Measurements from ENCODE around the gene MIA. TPM values are rescaled to one million over a fixed set of nuclear protein-coding genes. Genes with fewer than 3 reads are reported as not detected.
"Not testable (repeated sequence)": the region's sequence is repeated elsewhere in the genome, so short reads cannot be mapped to it uniquely, and the experiment has no call there.

MIA gene
- total RNA-seq, 4 donors from 2014 or later, result 127 to 322 (median 209) TPM

DNA sequence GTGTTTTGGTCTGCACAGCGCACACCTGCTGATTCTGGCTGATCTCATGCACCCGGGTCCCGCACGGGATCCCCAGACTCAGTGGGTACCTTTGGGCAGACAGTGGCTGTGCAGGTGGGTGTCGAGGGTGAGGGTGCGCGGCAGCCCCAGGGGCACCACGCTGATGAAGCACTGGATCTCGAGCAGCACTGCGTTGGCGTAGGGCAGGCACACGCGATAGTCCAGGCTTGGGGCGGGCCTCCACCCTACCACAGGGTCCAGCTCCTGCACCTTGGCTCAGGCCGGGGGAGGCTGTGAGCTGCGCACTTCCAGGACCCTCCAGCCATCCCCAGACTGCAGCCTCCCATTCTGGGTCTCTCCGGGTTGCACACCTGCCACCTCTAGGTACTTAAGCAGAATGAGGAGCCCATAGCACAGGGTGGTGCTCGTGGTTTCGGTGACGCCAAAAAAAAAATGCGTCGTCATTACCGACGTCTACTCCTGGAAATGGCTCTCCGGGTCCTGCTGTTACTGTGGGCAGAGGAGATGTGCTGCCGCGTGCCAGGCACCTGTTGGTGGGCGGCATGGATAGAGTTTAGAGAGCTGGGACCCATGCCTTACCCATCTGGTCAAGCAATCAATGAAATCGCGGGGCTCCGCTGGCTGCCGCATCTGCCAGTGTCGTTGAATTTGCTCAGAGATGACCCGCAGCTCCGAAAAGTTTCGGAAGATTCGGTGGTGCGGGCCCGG lies 34.2 kb downstream of the MIA start:
- H3K9me3 ChIP-seq, result no peaks in the 10 kb centered on the region
- 92 to 93% methylated on average over 29 to 39 of the region's 39 CpGs for WGBS, 2 donors
- H3K4me1 ChIP-seq, result peaks cover 0 to 92% (median 65%) of the 10 kb centered on the region in 4 donors
- peak overlapping the region in 2 of 4 donors; percentile 85 to 89 for H3K27ac ChIP-seq
- H3K4me3 ChIP-seq, result peak overlapping the region in 3 of 4 donors; percentile 32 to 54 (median 35)
- H3K36me3 ChIP-seq, result peaks cover 4 to 29% (median 7%) of the 10 kb centered on the region in 3 donors
- TF ChIP-seq CTCF (IDR thresholded peaks at IDR 0.05) (no peak), POLR2A (IDR thresholded peaks at IDR 0.05) (no peak), EP300 (IDR thresholded peaks at IDR 0.05) (no peak)
- DNase-seq (ENCODE audit: low spot score in 2 of 2), result no peak
- H3K27me3 ChIP-seq, result no peaks in the 10 kb centered on the region

DNA sequence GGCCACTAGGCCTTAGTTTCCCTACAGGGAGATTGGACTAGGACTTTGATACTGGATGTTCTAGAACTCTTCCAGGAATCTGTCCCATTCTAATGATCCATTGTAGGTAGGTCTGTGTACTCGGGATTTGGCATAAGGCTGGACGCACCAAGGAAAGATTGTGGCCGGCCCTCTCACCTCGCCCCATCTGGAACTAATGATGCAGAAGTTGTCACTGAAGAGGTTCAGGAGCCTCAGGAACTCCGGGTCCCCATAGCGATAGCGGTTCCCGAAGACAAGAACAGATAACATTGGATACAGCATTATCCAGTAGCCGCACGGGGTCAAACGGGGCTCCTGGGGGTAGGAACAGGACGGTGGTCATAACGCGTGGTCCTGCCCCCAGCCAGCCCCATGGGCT lies 34.8 kb downstream of the MIA start:
- Histone ChIP-seq H3K27ac (peak overlapping the region; percentile 36 to 89 (median 79)), H3K36me3 (peaks cover 4 to 27% (median 7%) of the 10 kb centered on the region in 3 donors), H3K27me3 (no peaks in the 10 kb centered on the region), H3K4me3 (peak overlapping the region; percentile 32 to 54 (median 39)), H3K9me3 (no peaks in the 10 kb centered on the region), H3K4me1 (peaks cover 0 to 88% (median 58%) of the 10 kb centered on the region in 4 donors)
- 45 to 60% methylated on average over 10 to 14 of the region's 14 CpGs for WGBS, 2 donors
- TF ChIP-seq EP300 (IDR thresholded peaks at IDR 0.05) (no peak), POLR2A (IDR thresholded peaks at IDR 0.05) (no peak), CTCF (IDR thresholded peaks at IDR 0.05) (no peak)
- no peak for DNase-seq (ENCODE audit: low spot score in 2 of 2)

DNA sequence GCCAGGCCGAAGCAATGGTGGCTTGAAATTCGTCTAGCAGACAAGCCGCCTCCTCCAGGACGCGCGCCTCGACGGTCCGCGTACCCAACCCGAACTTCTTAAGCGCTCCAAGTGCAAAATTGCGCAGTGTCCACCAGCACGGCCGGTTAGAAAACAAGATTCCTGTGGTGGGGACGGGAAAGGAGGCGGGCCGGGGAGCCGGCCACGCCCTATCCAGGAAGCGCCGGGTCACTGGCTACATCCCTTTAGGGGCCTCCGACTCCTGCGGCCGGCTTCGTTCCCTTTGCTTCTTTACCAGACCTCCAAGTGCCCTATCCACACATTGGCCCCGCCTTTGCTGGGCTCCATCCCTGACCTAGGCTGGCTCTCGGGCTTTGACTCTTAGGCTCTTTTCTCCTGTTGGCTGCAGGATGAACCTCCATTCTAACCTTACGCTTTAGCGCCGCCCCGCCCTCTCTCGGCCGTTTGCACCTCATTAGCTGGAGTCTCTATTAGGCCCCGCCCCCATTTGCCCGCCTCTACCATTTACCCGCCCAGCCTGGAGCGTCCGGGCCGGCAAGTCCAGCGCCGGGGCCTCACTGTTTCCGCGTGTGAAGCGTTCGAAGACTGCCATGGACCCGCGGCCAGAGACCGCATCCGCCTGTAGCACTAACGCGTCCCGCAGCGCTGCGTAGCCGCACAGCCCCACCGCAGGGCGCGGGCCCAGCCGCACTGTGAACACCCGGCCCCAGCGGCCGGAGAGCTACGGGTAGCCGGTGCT lies 35.5 kb downstream of the MIA start:
- WGBS, 2 donors, result 3 to 4% methylated on average over 33 to 53 of the region's 65 CpGs
- Histone ChIP-seq H3K4me1 (peaks cover 0 to 81% (median 52%) of the 10 kb centered on the region in 4 donors), H3K36me3 (peaks cover 4 to 27% (median 7%) of the 10 kb centered on the region in 3 donors), H3K4me3 (peak overlapping the region; percentile 32 to 54 (median 39)), H3K27ac (peak overlapping the region; percentile 69 to 89 (median 79))
- H3K9me3 ChIP-seq, H3K27me3 ChIP-seq: not testable (repeated sequence)
- peak; percentile 63 to 73 for DNase-seq (ENCODE audit: low spot score in 2 of 2)
- TF ChIP-seq EP300 (IDR thresholded peaks at IDR 0.05), result peak in 1 of 2 donors; percentile 59

- peak overlapping the region; percentile 32 to 54 (median 39) for H3K4me3 ChIP-seq
- TF ChIP-seq CTCF (IDR thresholded peaks at IDR 0.05) (no peak), POLR2A (IDR thresholded peaks at IDR 0.05) (no peak), EP300 (IDR thresholded peaks at IDR 0.05) (no peak)
- no peak for DNase-seq (ENCODE audit: low spot score in 2 of 2)
- peaks cover 0 to 72% (median 43%) of the 10 kb centered on the region in 4 donors for H3K4me1 ChIP-seq
- H3K9me3 ChIP-seq, result no peaks in the 10 kb centered on the region
- peak overlapping the region; percentile 69 to 89 (median 79) for H3K27ac ChIP-seq
- H3K36me3 ChIP-seq, result peaks cover 4 to 27% (median 7%) of the 10 kb centered on the region in 3 donors
- WGBS, 2 donors, result 22 to 26% methylated on average over 34 to 35 of the region's 35 CpGs
- no peaks in the 10 kb centered on the region for H3K27me3 ChIP-seq
Measured at GRCh38 chr19:40811478-40812341, 36.4 kb downstream of the MIA start.

DNA sequence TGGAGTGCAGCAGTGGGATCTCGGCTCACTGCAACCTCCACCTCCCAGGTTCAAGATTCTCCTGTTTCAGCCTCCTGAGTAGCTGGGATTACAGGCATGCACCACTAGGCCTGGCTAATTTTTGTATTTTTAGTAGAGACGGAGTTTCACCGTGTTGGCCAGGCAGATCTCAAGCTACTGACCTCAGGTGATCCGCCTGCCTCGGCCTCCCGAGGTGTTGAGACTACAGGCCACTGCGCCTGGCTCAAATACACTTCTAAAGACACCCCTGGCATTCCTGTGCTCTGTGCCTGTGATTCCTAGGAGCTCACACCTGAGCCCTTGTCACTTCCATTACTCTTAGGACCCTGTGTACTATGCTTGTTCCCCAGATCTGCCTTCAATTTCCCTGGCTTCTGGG lies 37.2 kb downstream of the MIA start:
- 81% methylated on average over 7 of the region's 7 CpGs for WGBS, 2 donors
- H3K9me3 ChIP-seq; DNase-seq (ENCODE audit: low spot score in 2 of 2); H3K27me3 ChIP-seq: not testable (repeated sequence)
- peaks cover 0 to 64% (median 35%) of the 10 kb centered on the region in 4 donors for H3K4me1 ChIP-seq
- peaks cover 4 to 23% (median 5%) of the 10 kb centered on the region in 3 donors for H3K36me3 ChIP-seq
- peak overlapping the region in 1 of 4 donors; percentile 54 for H3K4me3 ChIP-seq
- peak overlapping the region; percentile 2 to 89 (median 44) for H3K27ac ChIP-seq

All from tibial nerve (tissue), 4 donors.